Activated CD8-positive, alpha-beta memory T cell treated with anti-CD3 and anti-CD28 coated beads, Interleukin-2, amount 50 U/mL, for 1 hour (primary cell): ENCODE data around the gene DGKG.

Experiments
- DNase-seq: peaks from one replicate; pipeline ENCODE4 v3.0.0-alpha.2; 2020; ENCODE audit errors: extremely low read depth

DGKG gene

GRCh38 chr3:186143250-186143649 lies 218.8 kb downstream of the DGKG start:
- DNase-seq = no peak

- no peak for DNase-seq
Measured at GRCh38 chr3:186142393-186142932, 219.6 kb downstream of the DGKG start.

GRCh38 chr3:186141790-186142189 lies 220.2 kb downstream of the DGKG start:
- DNase-seq = no peak

- DNase-seq = no peak
Measured at GRCh38 chr3:186138272-186138981, 223.6 kb downstream of the DGKG start.

- DNase-seq = no peak
Measured at GRCh38 chr3:186137051-186137685, 224.9 kb downstream of the DGKG start.

- no peak for DNase-seq
Measured at GRCh38 chr3:186133980-186134379, 228.1 kb downstream of the DGKG start.

GRCh38 chr3:186132487-186132886 lies 229.5 kb downstream of the DGKG start:
- no peak for DNase-seq

- no peak for DNase-seq
Measured at GRCh38 chr3:186129206-186129605, 232.8 kb downstream of the DGKG start.

- no peak for DNase-seq
Measured at GRCh38 chr3:186128158-186128557, 233.9 kb downstream of the DGKG start.

GRCh38 chr3:186127463-186127862 lies 234.6 kb downstream of the DGKG start:
- DNase-seq = no peak

- no peak for DNase-seq
Measured at GRCh38 chr3:186125118-186125517, 236.9 kb downstream of the DGKG start.

GRCh38 chr3:186124592-186124991 lies 237.4 kb downstream of the DGKG start:
- DNase-seq = no peak

- no peak for DNase-seq
Measured at GRCh38 chr3:186123012-186123411, 239.0 kb downstream of the DGKG start.

GRCh38 chr3:186121968-186122367 lies 240.1 kb downstream of the DGKG start:
- no peak for DNase-seq

- DNase-seq = no peak
Measured at GRCh38 chr3:186121278-186121677, 240.8 kb downstream of the DGKG start.

- DNase-seq = no peak
Measured at GRCh38 chr3:186119499-186119898, 242.5 kb downstream of the DGKG start.

GRCh38 chr3:186118692-186119091 lies 243.3 kb downstream of the DGKG start:
- no peak for DNase-seq

GRCh38 chr3:186117521-186118134 lies 244.4 kb downstream of the DGKG start:
- no peak for DNase-seq

GRCh38 chr3:186115239-186115996 lies 246.6 kb downstream of the DGKG start:
- DNase-seq = no peak

- DNase-seq = no peak
Measured at GRCh38 chr3:186110975-186111974, 250.8 kb downstream of the DGKG start.
